H9 (cell line): ENCODE measurements around the gene TMEM208. TPM values are rescaled to one million over a fixed set of nuclear protein-coding genes. Genes with fewer than 3 reads are reported as not detected.

Experiments
- DNase-seq: peaks from one replicate; pipeline ENCODE4 v3.0.0-alpha.2; 2017
- H2AFZ ChIP-seq: one replicate; pipeline ENCODE4 v1.6.1; 2013; ENCODE audit warnings: mild to moderate bottlenecking, low read length, control low read depth, moderate library complexity
- H2AK5ac ChIP-seq: 2 replicates; pipeline ENCODE4 v1.6.1; 2013; ENCODE audit warnings: low read length, control low read depth, mixed read lengths; ENCODE audit not compliant: insufficient read length
- H2BK120ac ChIP-seq: one replicate; pipeline ENCODE4 v1.6.1; 2013; ENCODE audit warnings: low read depth, mild to moderate bottlenecking, low read length, control low read depth, inconsistent platforms; ENCODE audit not compliant: poor library complexity, severe bottlenecking
- H2BK12ac ChIP-seq: 2 replicates; pipeline ENCODE4 v1.6.1; 2013; ENCODE audit warnings: low read length, control low read depth, mixed read lengths, low read depth; ENCODE audit not compliant: insufficient read length
- H2BK15ac ChIP-seq: 2 replicates; pipeline ENCODE4 v1.6.1; 2013; ENCODE audit warnings: low read depth, low read length, control low read depth
- H2BK20ac ChIP-seq: one replicate; pipeline ENCODE4 v1.6.1; 2013; ENCODE audit warnings: low read depth, mild to moderate bottlenecking, low read length, control low read depth, inconsistent platforms; ENCODE audit not compliant: poor library complexity, severe bottlenecking
- H2BK5ac ChIP-seq: 2 replicates; pipeline ENCODE4 v1.6.1; 2013; ENCODE audit warnings: low read length, control low read depth, mixed read lengths; ENCODE audit not compliant: insufficient read length
- H3K14ac ChIP-seq: 2 replicates; pipeline ENCODE4 v1.6.1; 2013; ENCODE audit warnings: low read length, control low read depth; ENCODE audit not compliant: insufficient read depth
- H3K18ac ChIP-seq: 2 replicates; pipeline ENCODE4 v1.6.1; 2013; ENCODE audit warnings: low read depth, mild to moderate bottlenecking, mixed read lengths, low read length, control low read depth; ENCODE audit not compliant: insufficient read length
- H3K23ac ChIP-seq: 2 replicates; pipeline ENCODE4 v1.6.1; 2013; ENCODE audit warnings: low read length, control low read depth, mixed read lengths, low read depth; ENCODE audit not compliant: insufficient read length
- H3K23me2 ChIP-seq: 2 replicates; pipeline ENCODE4 v1.6.1; 2013; ENCODE audit warnings: low read depth, mild to moderate bottlenecking, mixed read lengths, low read length, control low read depth; ENCODE audit not compliant: insufficient read length, poor library complexity, severe bottlenecking
- H3K27ac ChIP-seq: 2 replicates; pipeline ENCODE4 v1.5.1; 2013; ENCODE audit warnings: low read length, control low read depth, mixed read lengths, low read depth; ENCODE audit not compliant: insufficient read length
- H3K27me3 ChIP-seq: 2 replicates; pipeline ENCODE4 v1.6.1; 2013; ENCODE audit warnings: low read length, control low read depth, inconsistent platforms; ENCODE audit not compliant: insufficient read depth
- H3K4ac ChIP-seq: 2 replicates; pipeline ENCODE4 v1.6.1; 2013; ENCODE audit warnings: low read depth, mild to moderate bottlenecking, control low read depth, inconsistent platforms, low read length, moderate library complexity
- H3K4me1 ChIP-seq: 2 replicates; pipeline ENCODE4 v1.6.1; 2013; ENCODE audit warnings: low read length, control low read depth, inconsistent platforms; ENCODE audit not compliant: insufficient read depth
- H3K4me2 ChIP-seq: 2 replicates; pipeline ENCODE4 v1.6.1; 2013; ENCODE audit warnings: low read length, control low read depth, mixed read lengths; ENCODE audit not compliant: insufficient read length, insufficient read depth
- H3K56ac ChIP-seq: 2 replicates; pipeline ENCODE4 v1.6.1; 2013; ENCODE audit warnings: low read depth, mild to moderate bottlenecking, mixed read lengths, low read length, control low read depth; ENCODE audit not compliant: insufficient read length
- H3K79me1 ChIP-seq: 2 replicates; pipeline ENCODE4 v1.6.1; 2013; ENCODE audit warnings: low read depth, mild to moderate bottlenecking, moderate library complexity, low read length, control low read depth, inconsistent platforms; ENCODE audit not compliant: insufficient read depth, poor library complexity, severe bottlenecking
- H3K79me2 ChIP-seq: 2 replicates; pipeline ENCODE4 v1.6.1; 2013; ENCODE audit warnings: low read length, control low read depth, inconsistent platforms; ENCODE audit not compliant: insufficient read depth
- H3K9ac ChIP-seq: 2 replicates; pipeline ENCODE4 v1.6.1; 2013; ENCODE audit warnings: low read length, control low read depth, mixed read lengths; ENCODE audit not compliant: insufficient read length; ENCODE audit errors: extremely low read depth
- H3K9me3 ChIP-seq: one replicate; pipeline ENCODE4 v1.6.1; 2013; ENCODE audit warnings: low read depth, low read length, inconsistent platforms; ENCODE audit not compliant: control insufficient read depth
- H3T11ph ChIP-seq: one replicate; pipeline ENCODE4 v1.6.1; 2013; ENCODE audit warnings: mild to moderate bottlenecking, low read length, control low read depth, inconsistent platforms
- H4K20me1 ChIP-seq: one replicate; pipeline ENCODE4 v1.6.1; 2013; ENCODE audit not compliant: control insufficient read depth, insufficient read length, insufficient read depth
- H4K5ac ChIP-seq: 2 replicates; pipeline ENCODE4 v1.6.1; 2013; ENCODE audit warnings: low read depth, mild to moderate bottlenecking, mixed read lengths, low read length, control low read depth; ENCODE audit not compliant: insufficient read length
- H4K8ac ChIP-seq: replicated peaks from 2 replicates; pipeline ENCODE4 v1.6.1; 2013; ENCODE audit warnings: low read length, control low read depth, mixed read lengths, low read depth; ENCODE audit not compliant: insufficient read length
- H4K91ac ChIP-seq: 2 replicates; pipeline ENCODE4 v1.6.1; 2013; ENCODE audit warnings: low read depth, mild to moderate bottlenecking, moderate library complexity, mixed read lengths, low read length, control low read depth; ENCODE audit not compliant: insufficient read length
- H3K27ac Mint-ChIP-seq, 3 experiments: 2 replicates in 2 of 3; 3 replicates in 1 of 3; pipeline ENCODE4 v1.8.0; 2020 to 2021; ENCODE audit warnings: mixed read lengths in 3 of 3, mild to moderate bottlenecking in 1 of 3, moderate library complexity in 1 of 3
- H3K27me3 Mint-ChIP-seq: 2 replicates; pipeline ENCODE4 v1.8.0; 2021; ENCODE audit warnings: low read depth, mild to moderate bottlenecking, moderate library complexity, mixed read lengths
- H3K36me3 Mint-ChIP-seq, 3 experiments: 2 replicates in 2 of 3; 3 replicates in 1 of 3; pipeline ENCODE4 v1.8.0; 2020 to 2021; ENCODE audit warnings: low read depth in 3 of 3, mixed read lengths in 3 of 3; ENCODE audit not compliant: insufficient read depth in 1 of 3
- H3K4me1 Mint-ChIP-seq, 2 experiments: 2 replicates each; pipeline ENCODE4 v1.8.0; 2020; ENCODE audit warnings: mixed read lengths in 2 of 2
- H3K4me3 Mint-ChIP-seq, 2 experiments: 2 replicates in 1 of 2; 3 replicates in 1 of 2; pipeline ENCODE4 v1.8.0; 2020 to 2021; ENCODE audit warnings: mild to moderate bottlenecking in 2 of 2, mixed read lengths in 2 of 2, moderate library complexity in 1 of 2
- H3K9me3 Mint-ChIP-seq, 2 experiments: 2 replicates in 1 of 2; 3 replicates in 1 of 2; pipeline ENCODE4 v1.8.0; 2020; ENCODE audit warnings: mild to moderate bottlenecking in 2 of 2, mixed read lengths in 2 of 2, moderate library complexity in 1 of 2
- CTCF ChIP-seq: fragments of 200-600 bp; sonication (generic); conservative IDR thresholded peaks from 3 replicates; pipeline ENCODE4 v1.8.0; 2021; ENCODE audit warnings: antibody characterized with exemption, mild to moderate bottlenecking
- WGBS: extraction: QIAGEN DNeasy Blood & Tissue Kit; methylation state at CpG from one replicate; pipeline ENCODE4 v1.1.7; 2013; ENCODE audit warnings: missing lambda C conversion rate, low lambda C conversion rate, mixed read lengths; ENCODE audit not compliant: insufficient read length; ENCODE audit errors: extremely low coverage; 5-methylcytosine and 5-hydroxymethylcytosine counted together
- total RNA-seq: library from RNA; stranded (reverse); gene quantifications from 2 replicates; pipeline ENCODE4 v1.2.1, GENCODE V29; 2021

TMEM208 gene
- total RNA-seq, 1 experiment from 2014 or later = 42.6 TPM

GRCh38 chr16:67188798-67189197, 38.1 kb upstream of the TMEM208 start:
- Histone ChIP-seq H3K4ac (no peak overlapping the region), H4K5ac (no peak overlapping the region), H3K18ac (no peak overlapping the region), H3K56ac (no peak overlapping the region), H2BK15ac (no peak overlapping the region), H3T11ph (no peak overlapping the region), H3K9me3 (no peaks in the 10 kb centered on the region), H2BK12ac (no peak overlapping the region), H3K79me2 (peaks cover 13% of the 10 kb centered on the region; the same call in 1 of the 2 replicates), H3K79me1 (peaks cover 13% of the 10 kb centered on the region), H4K91ac (no peak overlapping the region), H2BK5ac (no peak overlapping the region), H4K20me1 (no peaks in the 10 kb centered on the region), H2BK120ac (no peak overlapping the region), H3K4me2 (no peak overlapping the region), H3K27ac (no peak overlapping the region), H3K9ac (no peak overlapping the region), H2AFZ (no peak overlapping the region), H3K23me2 (peaks cover 17% of the 10 kb centered on the region), H3K14ac (no peak overlapping the region), H2AK5ac (no peak overlapping the region), H2BK20ac (no peak overlapping the region), H3K23ac (no peak overlapping the region), H4K8ac (no peak overlapping the region), H3K4me1 (peaks cover 4% of the 10 kb centered on the region; the same call in 1 of the 2 replicates), H3K27me3 (peaks cover 4% of the 10 kb centered on the region)
- no peak overlapping the region for H3K4me3 Mint-ChIP-seq
- H3K27me3 Mint-ChIP-seq = peaks cover 29% of the 10 kb centered on the region
- peaks cover 7 to 12% (median 10%) of the 10 kb centered on the region in 3 experiments; a peak in 6 of 7 replicates for H3K36me3 Mint-ChIP-seq
- peaks cover 30 to 41% of the 10 kb centered on the region in 2 experiments for H3K4me1 Mint-ChIP-seq
- no CpG with 5 or more reads among the region's 15 CpGs for WGBS
- H3K9me3 Mint-ChIP-seq = no peaks in the 10 kb centered on the region; a peak in 2 of 5 replicates
- TF ChIP-seq CTCF = no peak
- no peak overlapping the region for H3K27ac Mint-ChIP-seq
- DNase-seq = no peak
